Activated T-helper 1 cell treated with anti-CD3 and anti-CD28 coated beads, Interleukin-12 subunit alpha, Interleukin-12 subunit beta, Interleukin-2, Interleukin-4 antibody, amounts not matched to agents 30 ng/mL and 10 ng/mL and 1 ng/mL, durations not matched to agents 14 hours and 24 hours and 36 hours (primary cell): ENCODE data around the gene LILRB4. TPM values are rescaled to one million over a fixed set of nuclear protein-coding genes. Genes with fewer than 3 reads are reported as not detected.
"Not testable (repeated sequence)": the region's sequence is repeated elsewhere in the genome, so short reads cannot be mapped to it uniquely, and the experiment has no call there.

ENCODE experiments used
- DNase-seq: peaks from one replicate; pipeline ENCODE4 v3.0.0; 2021; ENCODE audit warnings: low spot score
- H3K27ac Mint-ChIP-seq: one replicate; pipeline ENCODE4 v1.8.0; 2021; ENCODE audit warnings: mild to moderate bottlenecking, mixed read lengths
- H3K27me3 Mint-ChIP-seq: one replicate; pipeline ENCODE4 v1.8.0; 2022; ENCODE audit warnings: mild to moderate bottlenecking, moderate library complexity, mixed read lengths; ENCODE audit not compliant: insufficient read depth
- H3K36me3 Mint-ChIP-seq: one replicate; pipeline ENCODE4 v1.8.0; 2021; ENCODE audit warnings: low read depth, mixed read lengths
- H3K4me1 Mint-ChIP-seq: one replicate; pipeline ENCODE4 v1.8.0; 2021; ENCODE audit warnings: low read depth, mixed read lengths
- H3K4me3 Mint-ChIP-seq: one replicate; pipeline ENCODE4 v1.8.0; 2021; ENCODE audit warnings: mild to moderate bottlenecking, moderate library complexity, mixed read lengths
- H3K9me3 Mint-ChIP-seq: one replicate; pipeline ENCODE4 v1.8.0; 2021; ENCODE audit warnings: mixed read lengths
- intact Hi-C: fragments of 100-400 bp; cut with micrococcal nuclease; formaldehyde crosslinking; loops from one replicate; pipeline ENCODE4 v1.15.1; 2024
- total RNA-seq: library from RNA; stranded (reverse); gene quantifications from 2 replicates; pipeline ENCODE4 v1.2.3, GENCODE V29; 2022

LILRB4 gene
- total RNA-seq, 1 donor from 2014 or later = not detected

GRCh38 chr19:54654447-54655321, 8.1 kb upstream of the LILRB4 start:
- Mint-ChIP-seq H3K27ac (no peak overlapping the region), H3K4me3 (no peak overlapping the region), H3K4me1 (no peaks in the 10 kb centered on the region), H3K27me3 (peaks cover 6% of the 10 kb centered on the region), H3K36me3 (no peaks in the 10 kb centered on the region), H3K9me3 (no peaks in the 10 kb centered on the region)
- intact Hi-C loops = no loop called here
- DNase-seq = no peak

GRCh38 chr19:54659300-54659699, 3.5 kb upstream of the LILRB4 start:
- H3K36me3 Mint-ChIP-seq = no peaks in the 10 kb centered on the region
- peaks cover 2% of the 10 kb centered on the region for H3K27me3 Mint-ChIP-seq
- intact Hi-C loops = no loop called here
- H3K4me1 Mint-ChIP-seq = no peaks in the 10 kb centered on the region
- no peaks in the 10 kb centered on the region for H3K9me3 Mint-ChIP-seq
- no peak overlapping the region for H3K4me3 Mint-ChIP-seq
- DNase-seq = no peak
- H3K27ac Mint-ChIP-seq = no peak overlapping the region

- H3K9me3 Mint-ChIP-seq = no peaks in the 10 kb centered on the region
- intact Hi-C loops = loop anchor here (10.0 kb wide), 1 partner anchor 484 kb away; the partner anchor contains the start of gene TNNT1
- DNase-seq = no peak
- H3K4me3 Mint-ChIP-seq = no peak overlapping the region
- H3K27me3 Mint-ChIP-seq = peaks cover 2% of the 10 kb centered on the region
- no peaks in the 10 kb centered on the region for H3K4me1 Mint-ChIP-seq
- no peaks in the 10 kb centered on the region for H3K36me3 Mint-ChIP-seq
- no peak overlapping the region for H3K27ac Mint-ChIP-seq
These were observed 2.5 kb upstream of the LILRB4 start for GRCh38 chr19:54660306-54660705.

GRCh38 chr19:54660964-54661363, 1.8 kb upstream of the LILRB4 start:
- Mint-ChIP-seq H3K4me3 (no peak overlapping the region), H3K27ac (no peak overlapping the region), H3K27me3 (peaks cover 2% of the 10 kb centered on the region), H3K36me3 (no peaks in the 10 kb centered on the region), H3K9me3 (no peaks in the 10 kb centered on the region), H3K4me1 (no peaks in the 10 kb centered on the region)
- no peak for DNase-seq
- intact Hi-C loops = loop anchor here (10.0 kb wide), 1 partner anchor 484 kb away; the partner anchor contains the start of gene TNNT1

- no peak overlapping the region for H3K27ac Mint-ChIP-seq
- H3K4me3 Mint-ChIP-seq = no peak overlapping the region
- H3K27me3 Mint-ChIP-seq = peaks cover 2% of the 10 kb centered on the region
- no peaks in the 10 kb centered on the region for H3K9me3 Mint-ChIP-seq
- H3K4me1 Mint-ChIP-seq = no peaks in the 10 kb centered on the region
- no peaks in the 10 kb centered on the region for H3K36me3 Mint-ChIP-seq
- DNase-seq = no peak
- intact Hi-C loops = loop anchor here (10.0 kb wide), 1 partner anchor 483 kb away; the partner anchor contains the start of gene TNNT1
These were observed 821 bp upstream of the LILRB4 start for GRCh38 chr19:54661846-54662481.

- DNase-seq = no peak
- Mint-ChIP-seq H3K9me3 (peaks cover 7% of the 10 kb centered on the region), H3K4me3 (no peak overlapping the region), H3K27me3 (peaks cover 2% of the 10 kb centered on the region), H3K36me3 (peaks cover 2% of the 10 kb centered on the region), H3K4me1 (no peaks in the 10 kb centered on the region), H3K27ac (no peak overlapping the region)
- intact Hi-C loops = loop anchor here (10.0 kb wide), 1 partner anchor 479 kb away; the partner anchor contains the start of gene TNNT1
These were observed 2.7 kb downstream of the LILRB4 start for GRCh38 chr19:54665530-54665929.

- Mint-ChIP-seq H3K4me3 (no peak overlapping the region), H3K4me1 (no peaks in the 10 kb centered on the region), H3K36me3 (peaks cover 2% of the 10 kb centered on the region), H3K9me3 (peaks cover 7% of the 10 kb centered on the region), H3K27me3 (peaks cover 2% of the 10 kb centered on the region), H3K27ac (no peak overlapping the region)
- no peak for DNase-seq
- intact Hi-C loops = loop anchor here (10.0 kb wide), 1 partner anchor 478 kb away; the partner anchor contains the start of gene TNNT1
These were observed 4.4 kb downstream of the LILRB4 start for GRCh38 chr19:54667217-54667616.

- intact Hi-C loops = loop anchor here (10.0 kb wide), 1 partner anchor 476 kb away; the partner anchor contains the start of gene TNNT1
- Mint-ChIP-seq H3K36me3 (peaks cover 2% of the 10 kb centered on the region), H3K4me3 (no peak overlapping the region), H3K27ac (no peak overlapping the region), H3K27me3 (peaks cover 2% of the 10 kb centered on the region), H3K4me1 (no peaks in the 10 kb centered on the region), H3K9me3 (peaks cover 7% of the 10 kb centered on the region)
- no peak for DNase-seq
These were observed 5.6 kb downstream of the LILRB4 start for GRCh38 chr19:54668353-54668752.

GRCh38 chr19:54670576-54671357, 8.0 kb downstream of the LILRB4 start:
- intact Hi-C loops = no loop called here
- no peak for DNase-seq
- H3K36me3 Mint-ChIP-seq = peaks cover 2% of the 10 kb centered on the region
- H3K4me3 Mint-ChIP-seq = no peak overlapping the region
- H3K4me1 Mint-ChIP-seq = peaks cover 4% of the 10 kb centered on the region
- H3K27ac Mint-ChIP-seq = no peak overlapping the region
- peaks cover 2% of the 10 kb centered on the region for H3K27me3 Mint-ChIP-seq
- peaks cover 7% of the 10 kb centered on the region for H3K9me3 Mint-ChIP-seq

GRCh38 chr19:54673222-54673621, 10.4 kb downstream of the LILRB4 start:
- Mint-ChIP-seq H3K27ac (no peak overlapping the region), H3K27me3 (peaks cover 4% of the 10 kb centered on the region), H3K4me1 (peaks cover 4% of the 10 kb centered on the region), H3K36me3 (peaks cover 2% of the 10 kb centered on the region), H3K4me3 (no peak overlapping the region), H3K9me3 (peaks cover 3% of the 10 kb centered on the region)
- intact Hi-C loops = no loop called here
- DNase-seq = no peak

- Mint-ChIP-seq H3K27me3 (peaks cover 4% of the 10 kb centered on the region), H3K9me3 (no peaks in the 10 kb centered on the region), H3K27ac (no peak overlapping the region), H3K4me1 (peaks cover 4% of the 10 kb centered on the region), H3K4me3 (no peak overlapping the region), H3K36me3 (no peaks in the 10 kb centered on the region)
- intact Hi-C loops = no loop called here
- no peak for DNase-seq
These were observed 11.3 kb downstream of the LILRB4 start for GRCh38 chr19:54674021-54674617.

- H3K4me1 Mint-ChIP-seq, H3K4me3 Mint-ChIP-seq, H3K27me3 Mint-ChIP-seq, H3K27ac Mint-ChIP-seq, H3K36me3 Mint-ChIP-seq, DNase-seq, H3K9me3 Mint-ChIP-seq: not testable (repeated sequence)
- intact Hi-C loops = loop anchor here (1.0 kb wide), 2 partner anchors 23 to 198 kb away; no protein-coding TSS in a partner anchor
These were observed 13.5 kb downstream of the LILRB4 start for GRCh38 chr19:54676210-54676834.
